NCI-H345 treated with DMSO at 0.1 percent for 48 hours (cell line): ENCODE results near the gene PDIA5.

Source experiments
- DNase-seq: peaks from one replicate; lab custom pipeline; 2025; ENCODE audit not compliant: unreplicated experiment; lab: John Stamatoyannopoulos, UW

The PDIA5 gene

DNA sequence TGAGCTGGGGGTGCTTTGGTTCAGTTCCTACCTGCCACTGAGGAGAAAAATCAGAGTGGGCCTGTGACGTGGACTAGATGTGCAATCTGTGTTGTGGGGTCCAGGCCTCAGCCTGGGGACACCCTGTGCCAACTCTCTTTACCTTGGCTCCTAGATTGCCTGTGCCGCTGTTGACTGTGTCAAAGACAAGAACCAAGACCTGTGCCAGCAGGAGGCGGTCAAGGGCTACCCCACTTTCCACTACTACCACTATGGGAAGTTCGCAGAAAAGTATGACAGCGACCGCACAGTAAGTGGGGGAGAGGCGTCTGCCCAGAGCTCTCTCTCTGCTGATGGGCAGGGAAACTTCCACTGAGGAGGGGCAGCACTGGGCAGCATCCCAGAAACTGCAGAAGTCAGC is 94.3 kb downstream of the PDIA5 start:
- no peak for DNase-seq

DNA sequence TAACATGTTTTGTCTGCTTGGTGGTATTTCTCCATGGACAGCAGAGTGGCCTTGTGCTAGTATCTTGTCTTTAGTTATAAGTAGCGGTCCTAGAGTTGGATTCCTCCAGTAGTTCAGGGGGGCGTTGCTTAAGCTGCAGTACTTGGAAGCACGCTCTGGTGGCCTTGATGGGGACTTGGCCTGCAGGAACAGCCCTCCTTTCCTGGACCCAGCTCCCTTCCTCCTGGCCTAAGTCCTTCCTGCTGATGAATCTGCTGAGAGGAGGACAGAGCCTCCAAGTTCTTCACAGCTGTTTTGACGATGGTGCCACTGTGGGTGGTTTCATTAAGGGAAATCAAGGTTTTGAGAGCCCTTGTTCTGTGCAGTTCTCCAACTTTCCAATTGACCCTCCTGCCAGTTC is 96.3 kb downstream of the PDIA5 start:
- no peak for DNase-seq

DNA sequence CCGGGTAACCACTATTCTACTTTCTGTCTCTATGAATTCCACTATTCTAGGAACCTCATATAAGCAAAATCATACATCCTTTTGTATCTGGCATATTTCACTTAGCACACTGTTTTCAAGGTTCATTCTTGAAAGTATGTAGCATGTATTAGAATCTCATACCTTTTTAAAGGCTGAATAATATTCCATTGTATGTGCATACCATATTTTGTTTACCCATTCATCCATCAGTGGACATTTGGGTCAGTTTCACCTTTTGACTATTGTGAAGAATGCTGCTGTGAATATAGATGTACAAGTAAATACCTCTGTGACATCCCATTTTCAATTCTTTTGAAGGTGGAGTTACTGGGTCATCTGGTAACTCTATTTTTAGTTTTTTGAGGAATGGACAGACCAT is 98.3 kb downstream of the PDIA5 start:
- no peak for DNase-seq

DNA sequence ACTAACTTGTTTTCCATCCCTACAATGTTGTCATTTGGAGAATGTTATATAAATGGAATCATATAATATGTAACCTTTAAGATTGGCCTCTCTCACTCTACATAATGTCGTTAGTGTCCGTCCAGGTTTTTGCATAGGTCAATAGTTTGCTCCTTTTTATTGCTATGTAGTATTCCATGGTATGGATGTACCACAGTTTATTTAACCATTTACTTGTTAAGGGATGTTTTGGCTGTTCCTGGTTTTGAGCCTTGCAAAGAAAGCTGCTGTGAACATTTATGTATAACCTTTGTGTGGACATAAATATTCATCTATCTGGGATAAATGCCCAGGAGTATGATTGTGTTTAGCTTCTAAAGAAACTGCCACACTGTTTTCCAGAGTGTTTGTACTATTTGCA is 100.9 kb downstream of the PDIA5 start:
- no peak for DNase-seq

DNA sequence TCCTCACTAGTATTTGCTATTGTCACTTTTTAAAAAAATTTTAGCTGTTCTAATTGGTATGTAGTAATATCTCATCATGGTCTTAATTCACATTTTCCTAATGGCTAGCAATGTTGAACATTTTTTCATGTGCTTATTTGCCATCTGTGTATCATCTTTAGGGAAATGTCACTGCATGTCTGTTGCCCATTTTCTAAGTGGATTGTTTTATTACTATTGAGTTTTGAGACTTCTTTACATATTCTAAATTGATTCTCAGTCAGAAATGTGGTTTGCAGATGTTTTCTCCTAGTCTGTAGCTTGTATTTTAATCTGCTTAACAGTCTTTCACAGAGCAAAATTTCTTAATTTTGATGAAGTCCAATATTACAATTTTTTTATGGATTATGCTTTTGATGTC is 101.3 kb downstream of the PDIA5 start:
- no peak for DNase-seq

GRCh38 chr3:123168605-123169004 is 101.8 kb downstream of the PDIA5 start:
- DNase-seq: no peak

GRCh38 chr3:123169492-123169929 is 102.7 kb downstream of the PDIA5 start:
- no peak for DNase-seq

DNA sequence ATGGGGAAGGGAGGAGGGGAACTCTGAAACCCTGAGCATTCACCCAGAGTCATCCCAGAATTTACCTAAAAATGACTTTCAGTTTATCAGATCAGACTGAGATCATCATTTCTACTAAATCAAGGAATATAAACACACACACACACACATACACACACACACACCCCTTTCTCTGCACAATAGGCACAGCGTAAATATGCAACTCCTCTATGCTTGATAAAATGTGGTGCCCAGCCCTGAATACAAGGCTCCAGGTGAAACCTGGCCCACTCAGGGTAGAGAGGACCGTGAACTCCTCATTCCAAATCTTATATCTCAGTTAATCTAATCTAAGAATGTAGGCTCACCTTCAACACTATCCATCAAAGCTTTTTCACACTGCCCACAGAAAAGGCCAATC is 103.1 kb downstream of the PDIA5 start:
- DNase-seq: no peak

DNA sequence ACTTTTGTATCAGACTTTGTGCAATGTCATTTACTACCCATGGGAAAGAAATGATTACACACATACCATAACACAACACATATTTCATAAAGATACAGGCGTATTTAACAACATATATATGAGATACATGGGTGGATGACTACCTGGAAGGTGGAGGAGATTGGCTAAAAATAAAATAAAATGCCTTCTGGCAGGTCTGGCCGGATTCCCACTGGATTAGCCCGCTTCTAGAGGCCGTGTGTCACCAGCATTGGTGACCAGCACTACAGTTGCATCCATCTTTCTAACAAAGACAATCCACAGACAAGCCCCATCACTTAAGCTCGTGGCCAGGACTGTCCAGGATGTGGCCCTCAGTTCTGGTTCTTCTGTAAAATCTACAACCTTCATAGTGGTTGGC is 114.0 kb downstream of the PDIA5 start:
- DNase-seq: no peak

DNA sequence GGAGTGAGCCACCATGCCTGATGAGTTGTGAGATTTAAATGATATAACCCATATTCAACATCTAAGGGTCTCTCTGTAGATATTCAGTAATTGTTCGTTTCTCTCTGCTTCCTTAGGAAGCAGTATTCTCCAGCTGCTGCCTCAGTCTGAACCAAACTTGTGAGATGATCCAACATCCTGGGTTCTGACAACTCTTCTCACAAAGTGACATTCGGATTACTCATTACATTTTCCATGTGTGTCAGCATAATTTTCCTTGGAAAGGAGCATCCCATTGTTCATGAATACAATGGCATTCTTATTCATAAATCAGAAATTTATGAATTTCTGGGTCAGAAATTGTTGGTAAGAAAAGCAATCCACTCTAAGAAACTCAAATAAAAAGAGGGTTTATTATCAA is 119.9 kb downstream of the PDIA5 start:
- DNase-seq: no peak

DNA sequence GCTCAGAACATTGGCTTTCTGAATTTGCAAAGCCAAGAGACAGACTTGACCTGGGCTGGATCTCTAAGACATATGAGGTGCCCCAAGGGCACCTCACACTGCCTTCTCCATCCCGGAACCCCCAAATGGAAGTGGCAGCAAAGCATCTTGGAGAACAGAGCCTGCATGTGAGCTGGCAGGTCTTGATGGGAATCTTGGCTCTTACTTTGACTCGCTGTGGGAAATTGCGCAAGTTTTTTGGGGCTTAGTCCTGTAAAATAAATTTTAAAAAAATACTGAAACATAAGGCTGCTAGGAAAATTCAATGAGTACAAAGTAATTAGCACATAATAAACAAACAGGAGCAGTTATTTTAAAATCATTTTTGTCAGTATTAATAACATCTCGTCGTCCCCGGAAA is 121.2 kb downstream of the PDIA5 start:
- no peak for DNase-seq

DNA sequence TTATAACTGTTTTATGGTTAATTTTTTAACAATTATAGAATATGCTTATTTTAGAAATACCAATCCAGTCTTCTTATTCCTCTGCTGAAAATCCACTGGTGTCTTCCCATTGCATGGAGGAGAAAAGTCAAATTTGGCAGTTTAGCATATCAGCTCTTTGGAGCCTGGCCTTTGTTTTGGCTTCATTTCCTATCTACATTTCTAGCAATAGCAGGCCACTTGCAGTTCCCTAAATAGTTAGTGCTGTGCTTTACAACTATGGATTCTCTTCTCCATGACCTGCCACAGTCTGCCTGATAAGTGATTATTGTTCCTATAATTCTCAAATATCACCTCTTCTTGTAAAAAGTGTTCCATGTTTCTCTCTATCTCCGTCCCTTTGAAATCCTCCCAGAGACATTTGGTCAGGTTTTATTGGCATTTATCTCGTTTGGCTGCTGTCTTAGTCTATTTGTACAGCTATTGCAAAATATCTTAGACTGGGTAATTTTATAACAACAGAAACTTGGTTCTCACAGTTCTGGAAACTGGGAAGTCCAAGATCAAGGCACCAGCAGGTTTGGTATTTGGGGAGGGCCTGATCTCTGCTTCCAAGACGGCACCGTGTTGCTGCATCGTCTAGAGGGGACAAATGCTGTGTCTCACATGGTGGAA is 126.8 kb downstream of the PDIA5 start:
- no peak for DNase-seq

- DNase-seq: no peak
Measured at GRCh38 chr3:123194552-123194951, 127.7 kb downstream of the PDIA5 start.

- no peak for DNase-seq
Measured at GRCh38 chr3:123198372-123198771, 131.5 kb downstream of the PDIA5 start.

DNA sequence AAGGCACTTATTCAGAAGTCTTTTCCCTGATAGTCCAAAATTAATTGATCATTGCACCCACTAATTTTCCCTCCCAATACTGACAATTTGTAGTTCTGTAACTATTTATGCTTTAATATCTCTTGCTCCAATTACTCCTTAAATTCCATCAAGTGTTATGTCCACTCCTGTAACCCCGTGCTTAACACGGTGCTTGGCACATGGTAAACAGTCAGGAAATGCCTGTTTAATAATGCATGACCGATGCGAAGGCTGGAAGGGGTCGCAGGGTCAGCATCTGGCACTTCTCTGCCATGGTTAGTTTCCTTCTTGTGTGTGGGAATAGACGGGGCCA is 134.4 kb downstream of the PDIA5 start:
- no peak for DNase-seq

GRCh38 chr3:123201557-123202427 is 135.0 kb downstream of the PDIA5 start, which contains the start of gene SEC22A:
SEC22A (plus strand) TSS chr3:123201943; CDS start chr3:123209218, 7,275 bp downstream.
- DNase-seq: peak; percentile 87

DNA sequence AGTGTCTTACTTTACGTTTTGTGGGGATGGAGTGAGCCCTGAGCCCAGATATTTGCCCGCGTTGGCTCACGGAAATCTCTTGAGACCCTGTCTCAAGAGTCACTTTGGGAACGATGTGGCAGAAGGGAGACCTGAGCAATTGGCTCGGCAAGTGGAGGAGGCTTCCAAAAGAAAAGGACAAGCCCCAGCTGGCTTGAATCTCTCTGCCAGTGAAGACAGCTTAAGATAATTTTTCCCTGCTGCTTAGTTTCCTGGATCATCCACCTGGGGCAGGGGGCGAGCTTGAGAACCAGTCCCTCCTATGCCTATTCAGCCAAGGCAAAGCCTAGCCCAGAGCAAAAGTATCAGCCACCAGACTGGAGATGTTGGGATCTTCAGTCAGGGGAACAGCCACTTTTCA is 135.6 kb downstream of the PDIA5 start:
- DNase-seq: no peak
